Transverse colon (tissue), 4 donors: ENCODE data around the gene KRT83. TPM values are rescaled to one million over a fixed set of nuclear protein-coding genes. Genes with fewer than 3 reads are reported as not detected.

Experiments
- DNase-seq: peaks from one replicate; pipeline ENCODE4 v3.0.0-alpha.2; 2019
- H3K27ac ChIP-seq, 4 donors: fragments of 200-600 bp; sonication (generic); 2 replicates each; pipeline ENCODE4 v1.5.1; 2016 to 2018; ENCODE audit warnings: inconsistent platforms in 4 of 4
- H3K27me3 ChIP-seq: fragments of 200-600 bp; sonication (generic); 2 replicates; pipeline ENCODE4 v1.5.1; 2017; ENCODE audit warnings: inconsistent platforms
- H3K36me3 ChIP-seq, 4 donors: fragments of 200-600 bp; sonication (generic); 2 replicates each; pipeline ENCODE4 v1.5.1; 2017 to 2019; ENCODE audit warnings: inconsistent platforms in 4 of 4
- H3K4me1 ChIP-seq, 4 donors: fragments of 200-600 bp; sonication (generic); 2 replicates each; pipeline ENCODE4 v1.5.1; 2017 to 2020; ENCODE audit warnings: inconsistent platforms in 4 of 4
- H3K4me3 ChIP-seq, 4 donors: fragments of 200-600 bp; sonication (generic); 1 replicate in 1 of 4; 2 replicates in 3 of 4; pipeline versions ENCODE4 v1.5.1 to v1.6.1; 2017 to 2019; ENCODE audit warnings: inconsistent platforms in 4 of 4
- H3K9me3 ChIP-seq, 2 donors: fragments of 200-600 bp; sonication (generic); 2 replicates each; pipeline ENCODE4 v1.5.1; 2017 to 2019; ENCODE audit warnings: inconsistent platforms in 2 of 2
- CTCF ChIP-seq, 5 experiments: fragments of 200-600 bp in 3 of 5; fragments of 450-650 bp in 2 of 5; sonication (generic) in 3 of 5; IDR thresholded peaks; 1 replicate in 2 of 5; 2 replicates in 3 of 5; pipeline ENCODE4 v1.5.1; 2016 to 2017; ENCODE audit warnings: antibody characterized with exemption in 5 of 5, inconsistent platforms in 3 of 5, mild to moderate bottlenecking in 2 of 5, moderate library complexity in 1 of 5
- EP300 ChIP-seq: sonication (generic); formaldehyde crosslinking; IDR thresholded peaks from one replicate; pipeline ENCODE4 v1.6.1; 2017; ENCODE audit warnings: antibody characterized with exemption, low read depth
- POLR2A ChIP-seq: fragments of 450-650 bp; IDR thresholded peaks from one replicate; pipeline ENCODE4 v1.6.1; 2016; ENCODE audit warnings: antibody characterized with exemption, mild to moderate bottlenecking, moderate library complexity
- POLR2AphosphoS5 ChIP-seq, 3 donors: sonication (generic); formaldehyde crosslinking; IDR thresholded peaks; one replicate each; pipeline ENCODE4 v1.6.1; 2016; ENCODE audit warnings: antibody characterized with exemption in 3 of 3
- WGBS, 2 donors: methylation state at CpG; one replicate each; pipeline ENCODE4 v1.1.5; 2018; ENCODE audit warnings: low coverage in 1 of 2; 5-methylcytosine and 5-hydroxymethylcytosine counted together
- in situ Hi-C, 4 donors: fragments of 200-750 bp; cut with MboI; loops; one replicate each; pipeline versions ENCODE4 v1.15.0 to v1.15.1; 2017; ENCODE audit warnings: low sequenced_read_pairs in 3 of 4, low pct_ligation_motif_present in 1 of 4, low pct_unique_long_range_greater_than_20kb in 1 of 4
- intact Hi-C: fragments of 100-400 bp; cut with DNase I; formaldehyde crosslinking; loops from one replicate; pipeline ENCODE4 v1.15.1; 2023; ENCODE audit warnings: low total_unique reads
- total RNA-seq, 4 donors: library from RNA; depleted of rRNA; stranded (reverse); fragments of >200 nt; gene quantifications; one replicate each; pipeline ENCODE4 v1.1.0, GENCODE V29; 2016

Gene KRT83
- total RNA-seq, 4 donors from 2014 or later, result not detected

- WGBS, 2 donors, result 64 to 84% methylated on average over 4 to 15 of the region's 15 CpGs
- TF ChIP-seq EP300, result no peak
- TF ChIP-seq CTCF (IDR thresholded peaks at IDR 0.05), result peak in 1 of 5 experiments; percentile 1
- TF ChIP-seq POLR2A, result no peak
- TF ChIP-seq POLR2AphosphoS5 (IDR thresholded peaks at IDR 0.05), result no peak
- in situ Hi-C loops, result no loop called here
- Histone ChIP-seq H3K4me3 (peak overlapping the region in 3 of 4 donors; percentile 22 to 52 (median 32)), H3K27me3 (peaks cover 56% of the 10 kb centered on the region), H3K27ac (peak overlapping the region in 2 of 4 donors; percentile 21 to 50), H3K4me1 (peaks cover 0 to 12% (median 10%) of the 10 kb centered on the region in 4 donors), H3K36me3 (no peaks in the 10 kb centered on the region), H3K9me3 (no peaks in the 10 kb centered on the region)
- intact Hi-C loops, result no loop called here
- DNase-seq, result no peak
Measured at GRCh38 chr12:52308806-52309425, 12.3 kb downstream of the KRT83 start.

DNA sequence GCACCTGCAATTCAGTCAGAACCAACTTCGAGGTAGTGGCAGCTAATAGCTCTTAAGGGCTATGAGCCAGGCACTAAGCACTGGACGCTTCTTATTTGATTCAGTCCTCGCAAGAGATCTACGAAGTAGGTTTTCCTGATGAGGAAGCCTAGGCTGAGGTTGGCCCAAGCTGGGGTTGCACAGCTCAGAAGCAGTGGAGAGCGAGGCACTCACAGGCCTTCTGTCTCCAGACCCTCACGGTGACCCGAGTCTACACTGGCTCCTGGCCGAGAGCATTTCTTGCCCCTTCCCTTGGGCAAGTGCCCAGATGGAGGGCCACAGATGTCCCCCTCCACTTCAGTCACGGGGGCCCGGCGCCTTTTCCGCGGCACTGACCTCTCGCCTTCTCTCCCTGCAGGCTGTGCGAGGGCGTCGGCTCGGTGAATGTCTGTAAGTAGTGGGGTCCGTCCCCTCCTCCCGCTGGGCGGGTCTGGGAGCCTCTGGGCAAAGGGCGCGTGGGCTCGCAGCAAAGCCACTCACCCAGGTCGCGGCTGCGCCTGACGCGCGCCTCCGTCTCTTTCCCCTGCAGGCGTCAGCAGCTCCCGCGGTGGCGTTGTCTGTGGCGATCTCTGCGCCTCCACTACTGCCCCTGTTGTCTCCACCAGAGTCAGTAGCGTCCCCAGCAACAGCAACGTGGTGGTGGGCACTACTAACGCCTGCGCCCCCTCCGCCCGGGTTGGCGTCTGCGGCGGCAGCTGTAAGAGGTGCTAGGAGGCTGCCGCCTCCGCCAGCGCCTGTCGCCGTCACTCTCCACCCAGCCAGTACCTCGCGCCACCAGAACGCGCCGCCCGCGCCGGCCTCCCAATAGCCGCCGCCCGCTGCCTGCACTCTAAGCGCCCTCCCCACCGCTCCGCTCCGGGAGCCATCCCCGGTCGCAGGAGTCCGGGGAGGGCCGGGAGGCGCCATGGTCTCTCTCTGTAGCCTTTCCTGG, 13.1 kb downstream of the KRT83 start:
- Histone ChIP-seq H3K27ac (peak overlapping the region in 2 of 4 donors; percentile 21 to 50), H3K36me3 (no peaks in the 10 kb centered on the region), H3K4me3 (peak overlapping the region in 3 of 4 donors; percentile 22 to 52 (median 32)), H3K9me3 (no peaks in the 10 kb centered on the region), H3K4me1 (peaks cover 0 to 12% (median 10%) of the 10 kb centered on the region in 4 donors), H3K27me3 (peaks cover 56% of the 10 kb centered on the region)
- WGBS, 2 donors, result 11% methylated on average over 70 of the region's 71 CpGs; no CpG with 5 or more reads in 1 of the 2 donors
- DNase-seq, result peak; percentile 45
- TF ChIP-seq EP300 (no peak), CTCF (IDR thresholded peaks at IDR 0.05) (peak in 1 of 5 experiments; percentile 26), POLR2A (no peak), POLR2AphosphoS5 (IDR thresholded peaks at IDR 0.05) (no peak)
- in situ Hi-C loops, result no loop called here
- intact Hi-C loops, result no loop called here

DNA sequence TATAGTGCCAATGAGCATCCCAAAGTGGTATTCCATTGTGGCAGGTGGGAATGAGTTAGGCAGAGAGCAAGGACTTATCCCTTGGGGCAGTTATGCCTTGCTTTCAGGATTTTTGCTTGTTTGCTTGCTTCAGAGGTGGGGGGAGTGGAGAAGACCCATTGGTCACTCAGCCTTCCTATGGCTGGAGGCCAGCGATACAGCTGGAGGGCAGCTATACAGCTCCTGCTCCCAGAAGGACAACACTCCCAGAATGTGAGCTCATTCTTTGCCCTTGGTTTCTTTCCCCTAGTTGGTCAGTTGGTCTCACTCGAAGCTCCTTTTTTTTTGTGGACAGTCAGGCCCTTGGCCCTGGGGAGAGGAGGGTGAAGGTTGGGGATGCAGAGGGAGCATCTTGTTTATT, 14.5 kb downstream of the KRT83 start:
- no peak for DNase-seq
- 92% methylated on average over 2 of the region's 2 CpGs; no CpG with 5 or more reads in 1 of the 2 donors for WGBS, 2 donors
- in situ Hi-C loops (no loop called here), intact Hi-C loops (no loop called here)
- Histone ChIP-seq H3K36me3 (no peaks in the 10 kb centered on the region), H3K27ac (no peak overlapping the region), H3K27me3 (peaks cover 50% of the 10 kb centered on the region), H3K4me1 (peaks cover 0 to 12% (median 10%) of the 10 kb centered on the region in 4 donors), H3K9me3 (no peaks in the 10 kb centered on the region), H3K4me3 (no peak overlapping the region)
- TF ChIP-seq POLR2A, result no peak
- no peak for TF ChIP-seq POLR2AphosphoS5 (IDR thresholded peaks at IDR 0.05)
- no peak for TF ChIP-seq CTCF (IDR thresholded peaks at IDR 0.05)
- TF ChIP-seq EP300, result no peak
